ENCODE measurements around the gene GPR34. TPM values are rescaled to one million over a fixed set of nuclear protein-coding genes. Genes with fewer than 3 reads are reported as not detected.

The GPR34 gene
- total RNA-seq, 2 experiments from 2014 or later, result not detected

DNA sequence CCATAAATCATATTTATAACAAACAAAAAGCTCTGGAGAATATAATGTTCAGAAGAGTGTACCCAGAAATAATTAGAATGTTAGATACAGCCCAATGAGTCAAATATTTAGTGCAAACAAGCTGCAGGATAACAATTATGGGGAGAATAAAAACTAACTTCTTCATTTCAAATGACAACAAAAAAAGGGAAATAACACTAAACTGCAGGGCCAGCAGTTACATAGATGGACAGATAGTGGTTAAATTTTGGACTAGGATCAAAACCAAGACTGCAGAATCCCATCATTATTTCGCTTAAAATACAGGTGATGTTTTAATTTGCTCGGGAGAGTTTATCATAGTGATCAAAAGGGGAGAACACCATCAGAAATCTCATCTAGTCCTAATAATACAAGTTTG is 617 bp upstream of the GPR34 start:
- Mint-ChIP-seq H3K4me1 (ENCODE audit: low read depth) (peaks cover 26% of the 10 kb centered on the region), H3K27ac (no peak overlapping the region), H3K27me3 (no peaks in the 10 kb centered on the region), H3K36me3 (ENCODE audit: low read depth) (no peaks in the 10 kb centered on the region), H3K4me3 (no peak overlapping the region), H3K9me3 (no peaks in the 10 kb centered on the region)
- Histone ChIP-seq H3K36me3 (ENCODE audit: insufficient read depth, low read length) (no peaks in the 10 kb centered on the region), H3K4me3 (ENCODE audit: low read length) (no peak overlapping the region), H3K9me3 (ENCODE audit: control insufficient read depth in 1 of 2, insufficient read depth in 1 of 2, low read length in 2 of 2) (no peaks in the 10 kb centered on the region), H3K27me3 (ENCODE audit: control insufficient read depth in 1 of 2, insufficient read depth in 2 of 2, low read length in 2 of 2) (no peaks in the 10 kb centered on the region), H3K4me1 (ENCODE audit: insufficient read depth, low read length) (no peaks in the 10 kb centered on the region), H3K27ac (ENCODE audit: low read depth in 1 of 2, low read length in 2 of 2) (no peak overlapping the region)
- TF ChIP-seq, protein P1, sequence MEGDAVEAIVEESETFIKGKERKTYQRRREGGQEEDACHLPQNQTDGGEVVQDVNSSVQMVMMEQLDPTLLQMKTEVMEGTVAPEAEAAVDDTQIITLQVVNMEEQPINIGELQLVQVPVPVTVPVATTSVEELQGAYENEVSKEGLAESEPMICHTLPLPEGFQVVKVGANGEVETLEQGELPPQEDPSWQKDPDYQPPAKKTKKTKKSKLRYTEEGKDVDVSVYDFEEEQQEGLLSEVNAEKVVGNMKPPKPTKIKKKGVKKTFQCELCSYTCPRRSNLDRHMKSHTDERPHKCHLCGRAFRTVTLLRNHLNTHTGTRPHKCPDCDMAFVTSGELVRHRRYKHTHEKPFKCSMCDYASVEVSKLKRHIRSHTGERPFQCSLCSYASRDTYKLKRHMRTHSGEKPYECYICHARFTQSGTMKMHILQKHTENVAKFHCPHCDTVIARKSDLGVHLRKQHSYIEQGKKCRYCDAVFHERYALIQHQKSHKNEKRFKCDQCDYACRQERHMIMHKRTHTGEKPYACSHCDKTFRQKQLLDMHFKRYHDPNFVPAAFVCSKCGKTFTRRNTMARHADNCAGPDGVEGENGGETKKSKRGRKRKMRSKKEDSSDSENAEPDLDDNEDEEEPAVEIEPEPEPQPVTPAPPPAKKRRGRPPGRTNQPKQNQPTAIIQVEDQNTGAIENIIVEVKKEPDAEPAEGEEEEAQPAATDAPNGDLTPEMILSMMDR (IDR thresholded peaks at IDR 0.05), result no peak
- intact Hi-C loops (cut with DNase I, micrococcal nuclease), result no loop called here
- ChIA-PET CTCF (no interaction called here), POLR2A (no interaction called here)
- no peak for ATAC-seq (ENCODE audit: poor library complexity)
- DNase-seq, result no peak

DNA sequence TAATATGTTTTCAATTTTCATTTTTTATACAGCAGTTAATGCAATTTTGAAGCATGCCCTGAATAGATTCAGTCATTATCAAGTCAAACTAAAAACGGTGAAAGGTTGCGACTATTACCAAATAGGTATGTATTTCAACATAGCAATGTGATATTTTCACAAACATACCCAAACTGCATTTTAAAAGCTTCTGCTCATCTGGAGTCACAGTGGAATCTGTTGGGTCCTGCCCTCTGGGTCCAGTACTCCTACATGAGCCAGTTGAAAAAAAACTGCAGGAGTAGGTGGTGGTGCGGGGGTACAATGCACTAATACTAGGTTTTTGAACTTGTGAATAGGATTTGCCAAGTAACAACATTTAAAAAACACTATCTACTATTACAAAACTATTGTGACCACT is 938 bp downstream of the GPR34 start:
- H3K4me3 Mint-ChIP-seq, result no peak overlapping the region

DNA sequence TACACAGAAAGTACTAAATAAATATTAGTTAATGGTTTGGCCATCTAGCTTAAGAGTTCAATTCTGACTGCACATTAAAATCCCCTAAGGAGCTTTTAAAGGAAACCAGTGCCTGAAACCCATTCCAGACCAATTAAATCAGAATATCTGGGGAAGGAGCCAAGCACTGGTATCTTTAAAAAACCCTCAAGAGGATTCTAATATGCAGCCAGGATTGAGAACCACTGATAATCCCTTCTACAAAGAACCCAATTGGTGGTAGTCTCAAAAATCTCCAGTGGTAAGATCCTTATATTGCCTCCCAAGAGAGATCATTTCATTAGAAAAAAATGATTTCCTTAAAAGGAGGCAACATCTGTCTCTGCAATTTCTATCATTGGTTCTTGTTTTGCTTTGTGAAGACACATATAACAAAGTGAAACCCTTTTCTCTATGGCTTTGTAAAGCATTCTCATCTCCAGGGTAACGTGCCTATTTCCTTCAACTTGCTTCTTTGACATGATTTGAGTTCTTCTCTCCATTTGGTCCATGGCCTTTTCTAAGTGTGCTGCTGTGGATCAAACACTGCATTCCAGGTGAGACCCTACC is 3.5 kb downstream of the GPR34 start:
- POLR2A ChIA-PET, result no interaction called here
- Mint-ChIP-seq H3K36me3 (ENCODE audit: low read depth) (peaks cover 1% of the 10 kb centered on the region), H3K4me3 (no peak overlapping the region), H3K27ac (peak overlapping the region; percentile 18), H3K9me3 (no peaks in the 10 kb centered on the region), H3K4me1 (ENCODE audit: low read depth) (peaks cover 47% of the 10 kb centered on the region), H3K27me3 (no peaks in the 10 kb centered on the region)
- ATAC-seq (ENCODE audit: poor library complexity), result no peak
- H3K4me1 ChIP-seq (ENCODE audit: insufficient read depth, low read length), result peaks cover 4% of the 10 kb centered on the region
- no peak overlapping the region for H3K4me3 ChIP-seq (ENCODE audit: low read length)
- intact Hi-C loops (cut with DNase I, micrococcal nuclease), result no loop called here
- H3K9me3 ChIP-seq (ENCODE audit: control insufficient read depth in 1 of 2, insufficient read depth in 1 of 2, low read length in 2 of 2), result no peaks in the 10 kb centered on the region
- TF ChIP-seq, protein P1 (IDR thresholded peaks at IDR 0.05), result no peak
- CTCF ChIA-PET, result no interaction called here
- no peaks in the 10 kb centered on the region for H3K27me3 ChIP-seq (ENCODE audit: control insufficient read depth in 1 of 2, insufficient read depth in 2 of 2, low read length in 2 of 2)
- DNase-seq, result no peak
- peaks cover 2% of the 10 kb centered on the region for H3K36me3 ChIP-seq (ENCODE audit: insufficient read depth, low read length)
- no peak overlapping the region for H3K27ac ChIP-seq (ENCODE audit: low read depth in 1 of 2, low read length in 2 of 2)

More for the DNA sequence above, 938 bp downstream of the GPR34 start:
- Histone ChIP-seq H3K4me1 (ENCODE audit: insufficient read depth, low read length) (peaks cover under 1% of the 10 kb centered on the region), H3K36me3 (ENCODE audit: insufficient read depth, low read length) (no peaks in the 10 kb centered on the region), H3K9me3 (ENCODE audit: control insufficient read depth in 1 of 2, insufficient read depth in 1 of 2, low read length in 2 of 2) (no peaks in the 10 kb centered on the region), H3K27me3 (ENCODE audit: control insufficient read depth in 1 of 2, insufficient read depth in 2 of 2, low read length in 2 of 2) (no peaks in the 10 kb centered on the region), H3K4me3 (ENCODE audit: low read length) (no peak overlapping the region), H3K27ac (ENCODE audit: low read depth in 1 of 2, low read length in 2 of 2) (no peak overlapping the region)
- H3K36me3 Mint-ChIP-seq (ENCODE audit: low read depth), result no peaks in the 10 kb centered on the region
- no peak for DNase-seq
- no peaks in the 10 kb centered on the region for H3K9me3 Mint-ChIP-seq
- ChIA-PET CTCF (no interaction called here), POLR2A (no interaction called here)
- TF ChIP-seq, protein P1 (IDR thresholded peaks at IDR 0.05), result no peak
- no peak for ATAC-seq (ENCODE audit: poor library complexity)
- peaks cover 38% of the 10 kb centered on the region for H3K4me1 Mint-ChIP-seq (ENCODE audit: low read depth)
- no peaks in the 10 kb centered on the region for H3K27me3 Mint-ChIP-seq
- no peak overlapping the region for H3K27ac Mint-ChIP-seq
- intact Hi-C loops (cut with DNase I, micrococcal nuclease), result no loop called here
